ENCODE measurements around the gene FARP1.

FARP1 gene

GRCh38 chr13:98451676-98452470, 309.0 kb downstream of the FARP1 start:
- FAIRE-seq, result no peak

- FAIRE-seq, result no peak
Measured at GRCh38 chr13:98452851-98453843, 310.3 kb downstream of the FARP1 start.

- no peak for FAIRE-seq
Measured at GRCh38 chr13:98454389-98454881, 311.5 kb downstream of the FARP1 start.

- FAIRE-seq, result no peak
Measured at GRCh38 chr13:98456413-98456845, 313.5 kb downstream of the FARP1 start.

- no peak for FAIRE-seq
Measured at GRCh38 chr13:98457053-98457452, 314.2 kb downstream of the FARP1 start.

GRCh38 chr13:98458431-98458830, 315.5 kb downstream of the FARP1 start:
- FAIRE-seq, result no peak

GRCh38 chr13:98459171-98459681, 316.3 kb downstream of the FARP1 start:
- no peak for FAIRE-seq

- no peak for FAIRE-seq
Measured at GRCh38 chr13:98459721-98460370, 317.0 kb downstream of the FARP1 start.

GRCh38 chr13:98460516-98460915, 317.6 kb downstream of the FARP1 start:
- FAIRE-seq, result no peak

GRCh38 chr13:98461486-98462240, 318.8 kb downstream of the FARP1 start:
- no peak for FAIRE-seq

- no peak for FAIRE-seq
Measured at GRCh38 chr13:98462241-98462882, 319.5 kb downstream of the FARP1 start.

GRCh38 chr13:98462946-98463345, 320.1 kb downstream of the FARP1 start:
- no peak for FAIRE-seq

GRCh38 chr13:98466634-98467236, 323.8 kb downstream of the FARP1 start:
- FAIRE-seq, result no peak

- no peak for FAIRE-seq
Measured at GRCh38 chr13:98467263-98467985, 324.5 kb downstream of the FARP1 start.

- FAIRE-seq, result no peak
Measured at GRCh38 chr13:98468361-98468760, 325.5 kb downstream of the FARP1 start.

GRCh38 chr13:98468929-98469328, 326.0 kb downstream of the FARP1 start:
- FAIRE-seq, result no peak

GRCh38 chr13:98470920-98471319, 328.0 kb downstream of the FARP1 start:
- FAIRE-seq, result no peak

- FAIRE-seq, result no peak
Measured at GRCh38 chr13:98471934-98472333, 329.0 kb downstream of the FARP1 start.

- FAIRE-seq, result no peak
Measured at GRCh38 chr13:98473135-98473787, 330.4 kb downstream of the FARP1 start.

- no peak for FAIRE-seq
Measured at GRCh38 chr13:98473788-98474144, 330.9 kb downstream of the FARP1 start.

All from G401.6 (cell line).